HCT116 (cell line): Measurements from ENCODE around the gene FKBP5. TPM values are rescaled to one million over a fixed set of nuclear protein-coding genes. Genes with fewer than 3 reads are reported as not detected.

Experiments used
- ATAC-seq: fragments of 200-7000 bp; cut with Tn5 transposase; 2 replicates; pipeline ENCODE4 v1.9.1; 2020; ENCODE audit warnings: mild to moderate bottlenecking, moderate library complexity
- BruUV-seq: library from RNA; stranded (reverse); fragments of 400-500 nt; replicated peaks from 2 replicates; lab custom pipeline; 2021; lab: Mats Ljungman, UMichigan
- CTCF ChIA-PET: fragments of 300-600 bp; sonication (Branson Sonifier 250); formaldehyde crosslinking; loops from one replicate; lab custom pipeline; 2021; ENCODE audit warnings: antibody characterized with exemption; lab: Charles Lee
- POLR2A ChIA-PET: fragments of 300-600, 350-600 bp; sonication (Branson Sonifier 250); formaldehyde crosslinking; loops from one replicate; lab custom pipeline; 2021; ENCODE audit warnings: antibody characterized with exemption; lab: Charles Lee
- RAD21 ChIA-PET, 2 experiments: fragments of 300-600 bp; sonication (Branson Sonifier 250); formaldehyde crosslinking; loops; one replicate each; lab custom pipeline; 2023; ENCODE audit warnings: low total read pairs in 2 of 2; ENCODE audit not compliant: uncharacterized antibody in 2 of 2, unreplicated experiment in 2 of 2, low non-redundant PET in 1 of 2; lab: Charles Lee
- DNase-seq: peaks from one replicate; pipeline ENCODE4 v3.0.0-alpha.2; 2010; ENCODE audit warnings: low read depth, low spot score
- H2AFZ ChIP-seq: fragments of 200-600 bp; shearing (Covaris generic), sonication (generic); 2 replicates; pipeline ENCODE4 v1.6.1; 2017; ENCODE audit warnings: low read depth, mixed run types, mixed read lengths, antibody characterized with exemption, low read length; ENCODE audit not compliant: poor library complexity, severe bottlenecking
- H3K27ac ChIP-seq: 2 replicates; pipeline ENCODE4 v1.5.1; 2012; ENCODE audit warnings: low read depth, low read length
- H3K27me3 ChIP-seq: fragments of 200-600 bp; sonication (generic); 2 replicates; pipeline ENCODE4 v1.6.1; 2016; ENCODE audit warnings: mixed run types, low read length, mixed read lengths; ENCODE audit not compliant: insufficient read depth
- H3K36me3 ChIP-seq, 2 experiments: fragments of 200-500 bp in 1 of 2; fragments of 200-600 bp in 1 of 2; sonication (Bioruptor generic) in 1 of 2; sonication (generic) in 1 of 2; 2 replicates each; pipeline versions ENCODE4 v1.5.1 to v1.6.1; 2014 to 2016; ENCODE audit warnings: low read length in 2 of 2, inconsistent platforms in 1 of 2, mixed read lengths in 1 of 2, mixed run types in 1 of 2; ENCODE audit not compliant: insufficient read depth in 2 of 2, control insufficient read depth in 1 of 2
- H3K4me1 ChIP-seq, 2 experiments: fragments of 200-600 bp in 1 of 2; sonication (generic) in 1 of 2; 2 replicates each; pipeline versions ENCODE4 v1.5.1 to v1.6.1; 2012 to 2017; ENCODE audit warnings: low read length in 2 of 2, inconsistent platforms in 1 of 2, mild to moderate bottlenecking in 1 of 2, mixed read lengths in 1 of 2, mixed run types in 1 of 2, moderate library complexity in 1 of 2; ENCODE audit not compliant: insufficient read depth in 2 of 2, control insufficient read depth in 1 of 2
- H3K4me2 ChIP-seq: fragments of 200-600 bp; sonication (generic); 2 replicates; pipeline ENCODE4 v1.6.1; 2017; ENCODE audit warnings: mixed run types, low read length, mixed read lengths
- H3K4me3 ChIP-seq, 2 experiments: fragments of 200-600 bp in 1 of 2; sonication (generic) in 1 of 2; replicated peaks in 1 of 2; 2 replicates each; pipeline ENCODE4 v1.5.1; 2011 to 2016; ENCODE audit warnings: low read length in 2 of 2, control low read depth in 1 of 2, low read depth in 1 of 2, mild to moderate bottlenecking in 1 of 2, mixed read lengths in 1 of 2, mixed run types in 1 of 2
- H3K79me2 ChIP-seq: fragments of 200-600 bp; sonication (generic); 2 replicates; pipeline ENCODE4 v1.6.1; 2017; ENCODE audit warnings: mild to moderate bottlenecking, mixed run types, low read length, moderate library complexity, mixed read lengths; ENCODE audit not compliant: insufficient read depth
- H3K9ac ChIP-seq: fragments of 200-600 bp; sonication (generic); 2 replicates; pipeline ENCODE4 v1.6.1; 2016; ENCODE audit warnings: low read length, mixed read lengths
- H3K9me2 ChIP-seq: fragments of 200-600 bp; sonication (generic), shearing (Covaris generic); 2 replicates; pipeline ENCODE4 v1.6.1; 2017; ENCODE audit warnings: mixed run types, mild to moderate bottlenecking, moderate library complexity; ENCODE audit not compliant: insufficient read depth
- H3K9me3 ChIP-seq, 2 experiments: fragments of 200-500 bp in 1 of 2; fragments of 200-600 bp in 1 of 2; sonication (Bioruptor generic) in 1 of 2; sonication (generic) in 1 of 2; 2 replicates each; pipeline ENCODE4 v1.6.1; 2014 to 2017; ENCODE audit warnings: low read length in 2 of 2, mixed read lengths in 2 of 2, inconsistent platforms in 1 of 2, low read depth in 1 of 2, mild to moderate bottlenecking in 1 of 2, mixed run types in 1 of 2, moderate library complexity in 1 of 2; ENCODE audit not compliant: control insufficient read depth in 1 of 2, insufficient read depth in 1 of 2
- H4K20me1 ChIP-seq: fragments of 200-600 bp; sonication (generic), shearing (Covaris generic); 2 replicates; pipeline ENCODE4 v1.6.1; 2017; ENCODE audit warnings: mixed run types, mild to moderate bottlenecking, moderate library complexity; ENCODE audit not compliant: insufficient read depth
- CBX3 ChIP-seq: IDR thresholded peaks from 2 replicates; pipeline ENCODE4 v1.6.1; 2012; ENCODE audit warnings: low read depth
- CEBPB ChIP-seq: IDR thresholded peaks from 2 replicates; pipeline ENCODE4 v1.6.1; 2012; ENCODE audit warnings: low read depth
- POLR2A ChIP-seq: IDR thresholded peaks from 2 replicates; pipeline ENCODE4 v1.7.0; 2011; ENCODE audit warnings: borderline replicate concordance; ENCODE audit not compliant: insufficient read depth, insufficient read length; ENCODE audit errors: extremely low read depth
- POLR2AphosphoS5 ChIP-seq: IDR thresholded peaks from 2 replicates; pipeline ENCODE4 v1.6.1; 2011; ENCODE audit warnings: mild to moderate bottlenecking, low read depth, low read length, moderate library complexity
- SIN3A ChIP-seq: IDR thresholded peaks from 2 replicates; pipeline ENCODE4 v1.6.1; 2012; ENCODE audit warnings: low read depth
- SP1 ChIP-seq: IDR thresholded peaks from 2 replicates; pipeline ENCODE4 v1.6.1; 2012; ENCODE audit warnings: low read depth
- TCF7L2 ChIP-seq: IDR thresholded peaks from 2 replicates; pipeline ENCODE4 v1.7.0; 2011; ENCODE audit warnings: borderline replicate concordance, inconsistent platforms; ENCODE audit not compliant: insufficient read depth, insufficient read length; ENCODE audit errors: extremely low read depth
- YY1 ChIP-seq: IDR thresholded peaks from 2 replicates; pipeline ENCODE4 v1.6.1; 2011; ENCODE audit warnings: low read length, low read depth, moderate library complexity, mild to moderate bottlenecking; ENCODE audit not compliant: insufficient replicate concordance; ENCODE audit errors: extremely low read depth
- ZFX ChIP-seq: fragments of 450-650 bp; IDR thresholded peaks from 2 replicates; pipeline ENCODE4 v1.6.1; 2017
- ZNF274 ChIP-seq: fragments of 200-500 bp; sonication (Bioruptor generic); IDR thresholded peaks from 2 replicates; pipeline ENCODE4 v1.6.1; 2014; ENCODE audit warnings: mild to moderate bottlenecking, low read depth, low read length, inconsistent platforms
- intact Hi-C: fragments of 100-400 bp; cut with micrococcal nuclease; formaldehyde crosslinking; loops from 2 replicates; pipeline ENCODE4 v1.10.0; 2022
- total RNA-seq: library from RNA; stranded (reverse); gene quantifications from one replicate; pipeline ENCODE4 v1.2.1, GENCODE V29; 2021; ENCODE audit not compliant: unreplicated experiment
- TF ChIP-seq, protein P1 (sequence below): IDR thresholded peaks from 2 replicates; pipeline ENCODE4 v1.6.1; 2012
- TF ChIP-seq, protein P2 (sequence below): IDR thresholded peaks from 2 replicates; pipeline ENCODE4 v1.6.1; 2012; ENCODE audit warnings: low read depth
- TF ChIP-seq, protein P3 (sequence below): IDR thresholded peaks from 2 replicates; pipeline ENCODE4 v1.6.1; 2011; ENCODE audit warnings: mild to moderate bottlenecking, low read length, moderate library complexity; ENCODE audit not compliant: insufficient replicate concordance; ENCODE audit errors: extremely low read depth
- TF ChIP-seq, protein P4 (sequence below): IDR thresholded peaks from 2 replicates; pipeline ENCODE4 v1.6.1; 2012
- TF ChIP-seq, protein P5 (sequence below), 3 experiments: fragments of 200-600 bp in 1 of 3; sonication (generic) in 1 of 3; IDR thresholded peaks in 2 of 3; conservative IDR thresholded peaks in 1 of 3; 2 replicates each; pipeline ENCODE4 v1.5.1; 2012 to 2017; ENCODE audit warnings: low read depth in 2 of 3, low read length in 2 of 3, antibody characterized with exemption in 1 of 3, borderline replicate concordance in 1 of 3, control low read depth in 1 of 3, mild to moderate bottlenecking in 1 of 3, mixed read lengths in 1 of 3, mixed run types in 1 of 3, moderate library complexity in 1 of 3; ENCODE audit not compliant: insufficient read depth in 1 of 3

FKBP5 gene
- total RNA-seq, 1 experiment from 2014 or later, result 50.3 TPM

DNA sequence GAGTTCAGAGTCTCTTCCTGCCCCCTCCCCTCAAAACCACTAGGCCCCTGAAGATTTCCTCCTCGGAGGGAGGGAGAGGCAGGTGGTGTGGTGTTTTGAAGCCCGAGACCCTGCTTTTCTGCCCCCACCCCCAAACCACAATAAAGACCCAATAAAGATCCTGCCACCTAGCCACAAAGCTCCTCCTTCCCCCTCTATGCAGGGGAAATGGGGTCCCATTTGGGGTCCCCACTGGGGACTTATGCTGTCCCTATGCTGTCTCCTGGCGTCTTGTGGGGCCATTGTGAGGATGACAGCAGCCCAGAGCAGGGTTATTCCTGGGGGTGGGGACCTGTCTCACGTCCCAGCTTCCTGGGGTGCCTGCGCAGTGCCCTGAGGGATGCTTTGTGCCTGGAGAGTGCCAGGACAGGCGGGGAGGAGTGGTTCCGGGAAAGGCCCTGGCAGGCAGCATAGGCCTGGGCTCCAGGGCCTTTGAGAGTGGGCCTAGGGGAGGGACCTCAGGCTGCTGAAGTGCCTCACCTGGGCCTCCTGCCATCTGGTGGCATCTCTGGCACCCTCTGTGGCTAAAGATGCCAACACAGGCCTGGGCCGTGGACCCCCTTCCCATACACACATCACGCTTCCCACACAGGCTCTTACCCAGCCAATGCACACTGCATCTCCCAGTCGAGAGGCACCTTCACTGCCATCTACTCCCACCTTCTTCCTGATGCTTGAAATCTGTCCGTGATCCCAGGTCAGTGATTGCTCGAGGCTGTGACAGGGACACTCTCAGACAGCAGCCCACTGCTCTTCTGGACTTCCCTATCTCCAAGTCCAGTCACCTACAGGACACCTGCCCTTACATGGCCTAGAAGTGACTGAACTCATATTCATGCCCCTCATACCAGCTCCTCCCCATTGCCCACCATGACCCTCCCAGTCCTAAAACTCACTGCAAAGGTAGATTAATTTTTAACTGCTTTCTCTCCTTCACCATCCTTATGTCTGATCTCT is 40.3 kb upstream of the FKBP5 start:
- no peaks in the 10 kb centered on the region for H3K36me3 ChIP-seq
- ChIA-PET POLR2A (no interaction called here), RAD21 (no interaction called here), CTCF (interaction anchor here (0.6 to 1.2 kb wide), 3 partner anchors 8 to 889 kb away, joined by 3 to 7 read pairs (median 4); partner anchors contain the start of gene ARMC12)
- intact Hi-C loops, result no loop called here
- no peaks in the 10 kb centered on the region for H3K27me3 ChIP-seq
- no TSS peak for BruUV-seq
- H4K20me1 ChIP-seq, result no peaks in the 10 kb centered on the region
- no peaks in the 10 kb centered on the region for H3K79me2 ChIP-seq
- H3K4me2 ChIP-seq, result peak overlapping the region; percentile 99
- H3K27ac ChIP-seq, result peak overlapping the region; percentile 96
- H3K9me3 ChIP-seq, result no peaks in the 10 kb centered on the region
- no peak for TF ChIP-seq CEBPB
- TF ChIP-seq YY1, result no peak
- TF ChIP-seq, protein P1, sequence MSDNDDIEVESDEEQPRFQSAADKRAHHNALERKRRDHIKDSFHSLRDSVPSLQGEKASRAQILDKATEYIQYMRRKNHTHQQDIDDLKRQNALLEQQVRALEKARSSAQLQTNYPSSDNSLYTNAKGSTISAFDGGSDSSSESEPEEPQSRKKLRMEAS, result no peak
- no peak for TF ChIP-seq POLR2AphosphoS5
- no peak for TF ChIP-seq POLR2A
- TF ChIP-seq, protein P2, sequence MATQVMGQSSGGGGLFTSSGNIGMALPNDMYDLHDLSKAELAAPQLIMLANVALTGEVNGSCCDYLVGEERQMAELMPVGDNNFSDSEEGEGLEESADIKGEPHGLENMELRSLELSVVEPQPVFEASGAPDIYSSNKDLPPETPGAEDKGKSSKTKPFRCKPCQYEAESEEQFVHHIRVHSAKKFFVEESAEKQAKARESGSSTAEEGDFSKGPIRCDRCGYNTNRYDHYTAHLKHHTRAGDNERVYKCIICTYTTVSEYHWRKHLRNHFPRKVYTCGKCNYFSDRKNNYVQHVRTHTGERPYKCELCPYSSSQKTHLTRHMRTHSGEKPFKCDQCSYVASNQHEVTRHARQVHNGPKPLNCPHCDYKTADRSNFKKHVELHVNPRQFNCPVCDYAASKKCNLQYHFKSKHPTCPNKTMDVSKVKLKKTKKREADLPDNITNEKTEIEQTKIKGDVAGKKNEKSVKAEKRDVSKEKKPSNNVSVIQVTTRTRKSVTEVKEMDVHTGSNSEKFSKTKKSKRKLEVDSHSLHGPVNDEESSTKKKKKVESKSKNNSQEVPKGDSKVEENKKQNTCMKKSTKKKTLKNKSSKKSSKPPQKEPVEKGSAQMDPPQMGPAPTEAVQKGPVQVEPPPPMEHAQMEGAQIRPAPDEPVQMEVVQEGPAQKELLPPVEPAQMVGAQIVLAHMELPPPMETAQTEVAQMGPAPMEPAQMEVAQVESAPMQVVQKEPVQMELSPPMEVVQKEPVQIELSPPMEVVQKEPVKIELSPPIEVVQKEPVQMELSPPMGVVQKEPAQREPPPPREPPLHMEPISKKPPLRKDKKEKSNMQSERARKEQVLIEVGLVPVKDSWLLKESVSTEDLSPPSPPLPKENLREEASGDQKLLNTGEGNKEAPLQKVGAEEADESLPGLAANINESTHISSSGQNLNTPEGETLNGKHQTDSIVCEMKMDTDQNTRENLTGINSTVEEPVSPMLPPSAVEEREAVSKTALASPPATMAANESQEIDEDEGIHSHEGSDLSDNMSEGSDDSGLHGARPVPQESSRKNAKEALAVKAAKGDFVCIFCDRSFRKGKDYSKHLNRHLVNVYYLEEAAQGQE, result no peak
- no peak for TF ChIP-seq SP1
- TF ChIP-seq, protein P3, sequence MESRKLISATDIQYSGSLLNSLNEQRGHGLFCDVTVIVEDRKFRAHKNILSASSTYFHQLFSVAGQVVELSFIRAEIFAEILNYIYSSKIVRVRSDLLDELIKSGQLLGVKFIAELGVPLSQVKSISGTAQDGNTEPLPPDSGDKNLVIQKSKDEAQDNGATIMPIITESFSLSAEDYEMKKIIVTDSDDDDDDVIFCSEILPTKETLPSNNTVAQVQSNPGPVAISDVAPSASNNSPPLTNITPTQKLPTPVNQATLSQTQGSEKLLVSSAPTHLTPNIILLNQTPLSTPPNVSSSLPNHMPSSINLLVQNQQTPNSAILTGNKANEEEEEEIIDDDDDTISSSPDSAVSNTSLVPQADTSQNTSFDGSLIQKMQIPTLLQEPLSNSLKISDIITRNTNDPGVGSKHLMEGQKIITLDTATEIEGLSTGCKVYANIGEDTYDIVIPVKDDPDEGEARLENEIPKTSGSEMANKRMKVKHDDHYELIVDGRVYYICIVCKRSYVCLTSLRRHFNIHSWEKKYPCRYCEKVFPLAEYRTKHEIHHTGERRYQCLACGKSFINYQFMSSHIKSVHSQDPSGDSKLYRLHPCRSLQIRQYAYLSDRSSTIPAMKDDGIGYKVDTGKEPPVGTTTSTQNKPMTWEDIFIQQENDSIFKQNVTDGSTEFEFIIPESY, result no peak
- TF ChIP-seq, protein P4, sequence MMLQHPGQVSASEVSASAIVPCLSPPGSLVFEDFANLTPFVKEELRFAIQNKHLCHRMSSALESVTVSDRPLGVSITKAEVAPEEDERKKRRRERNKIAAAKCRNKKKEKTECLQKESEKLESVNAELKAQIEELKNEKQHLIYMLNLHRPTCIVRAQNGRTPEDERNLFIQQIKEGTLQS, result no peak
- TF ChIP-seq CBX3, result no peak
- TF ChIP-seq, protein P5, sequence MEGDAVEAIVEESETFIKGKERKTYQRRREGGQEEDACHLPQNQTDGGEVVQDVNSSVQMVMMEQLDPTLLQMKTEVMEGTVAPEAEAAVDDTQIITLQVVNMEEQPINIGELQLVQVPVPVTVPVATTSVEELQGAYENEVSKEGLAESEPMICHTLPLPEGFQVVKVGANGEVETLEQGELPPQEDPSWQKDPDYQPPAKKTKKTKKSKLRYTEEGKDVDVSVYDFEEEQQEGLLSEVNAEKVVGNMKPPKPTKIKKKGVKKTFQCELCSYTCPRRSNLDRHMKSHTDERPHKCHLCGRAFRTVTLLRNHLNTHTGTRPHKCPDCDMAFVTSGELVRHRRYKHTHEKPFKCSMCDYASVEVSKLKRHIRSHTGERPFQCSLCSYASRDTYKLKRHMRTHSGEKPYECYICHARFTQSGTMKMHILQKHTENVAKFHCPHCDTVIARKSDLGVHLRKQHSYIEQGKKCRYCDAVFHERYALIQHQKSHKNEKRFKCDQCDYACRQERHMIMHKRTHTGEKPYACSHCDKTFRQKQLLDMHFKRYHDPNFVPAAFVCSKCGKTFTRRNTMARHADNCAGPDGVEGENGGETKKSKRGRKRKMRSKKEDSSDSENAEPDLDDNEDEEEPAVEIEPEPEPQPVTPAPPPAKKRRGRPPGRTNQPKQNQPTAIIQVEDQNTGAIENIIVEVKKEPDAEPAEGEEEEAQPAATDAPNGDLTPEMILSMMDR (IDR thresholded peaks at IDR 0.05 in 2 of 3, conservative IDR thresholded peaks at IDR 0.05 in 1 of 3; ENCODE audit: borderline replicate concordance in 1 of 3, insufficient read depth in 1 of 3, low read depth in 2 of 3, low read length in 2 of 3), result peak in 2 of 3 experiments; percentile 26 to 33; a peak in 3 of 6 replicates
- TF ChIP-seq ZNF274, result no peak
- no peak for TF ChIP-seq SIN3A
- peak; percentile 34; the same call in 1 of the 2 replicates for TF ChIP-seq ZFX
- TF ChIP-seq TCF7L2, result no peak
- H3K4me3 ChIP-seq, result peak overlapping the region; percentile 66 to 84
- H2AFZ ChIP-seq, result no peak overlapping the region
- H3K9ac ChIP-seq, result peak overlapping the region; percentile 88
- H3K9me2 ChIP-seq, result no peaks in the 10 kb centered on the region
- DNase-seq (no peak), ATAC-seq (no peak)
- H3K4me1 ChIP-seq, result peaks cover 62 to 83% of the 10 kb centered on the region in 2 experiments
